Hindlimb muscle (tissue), 1 donor: ENCODE measurements around the gene TNFRSF19. TPM values are rescaled to one million over a fixed set of nuclear protein-coding genes. Genes with fewer than 3 reads are reported as not detected.
"Not testable (repeated sequence)": the region's sequence is repeated elsewhere in the genome, so short reads cannot be mapped to it uniquely, and the experiment has no call there.

Experiments
- DNase-seq: peaks from one replicate; pipeline ENCODE4 v3.0.0-alpha.2; 2013
- polyA plus RNA-seq: library from polyadenylated mRNA; unstranded; fragments of 120-200 nt; gene quantifications from one replicate; pipeline ENCODE4 v1.2.1, GENCODE V29; 2013; ENCODE audit not compliant: insufficient read length

TNFRSF19 gene
- polyA plus RNA-seq, 1 donor: 11.0 TPM

GRCh38 chr13:23656637-23657371, 86.6 kb downstream of the TNFRSF19 start:
- peak; percentile 50 for DNase-seq

- no peak for DNase-seq
Observed at GRCh38 chr13:23658929-23659541, 88.8 kb downstream of the TNFRSF19 start.

GRCh38 chr13:23660249-23660648, 90.0 kb downstream of the TNFRSF19 start:
- DNase-seq: no peak

- no peak for DNase-seq
Observed at GRCh38 chr13:23666582-23666981, 96.4 kb downstream of the TNFRSF19 start.

- DNase-seq: no peak
Observed at GRCh38 chr13:23667750-23668149, 97.5 kb downstream of the TNFRSF19 start.

GRCh38 chr13:23668562-23668961, 98.3 kb downstream of the TNFRSF19 start:
- DNase-seq: no peak

DNA sequence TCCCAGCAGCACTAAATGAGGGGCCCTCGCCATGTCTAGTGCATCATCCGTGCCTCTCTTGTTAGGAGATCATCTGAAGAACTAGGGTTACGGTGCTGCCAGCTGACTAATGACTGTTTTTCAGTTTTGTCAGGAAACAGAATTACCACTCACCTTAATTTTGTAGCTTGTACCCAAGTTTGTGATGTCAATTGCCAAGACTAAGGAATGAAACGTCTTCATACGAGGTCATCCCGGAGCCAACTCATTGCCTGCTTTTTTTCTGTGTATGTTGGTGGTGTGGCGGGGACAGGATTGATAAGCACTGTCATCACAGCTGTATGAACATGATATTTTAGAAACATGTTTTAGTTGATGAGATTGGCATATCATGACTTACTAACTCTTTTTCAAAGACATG, 100.6 kb downstream of the TNFRSF19 start:
- no peak for DNase-seq

DNA sequence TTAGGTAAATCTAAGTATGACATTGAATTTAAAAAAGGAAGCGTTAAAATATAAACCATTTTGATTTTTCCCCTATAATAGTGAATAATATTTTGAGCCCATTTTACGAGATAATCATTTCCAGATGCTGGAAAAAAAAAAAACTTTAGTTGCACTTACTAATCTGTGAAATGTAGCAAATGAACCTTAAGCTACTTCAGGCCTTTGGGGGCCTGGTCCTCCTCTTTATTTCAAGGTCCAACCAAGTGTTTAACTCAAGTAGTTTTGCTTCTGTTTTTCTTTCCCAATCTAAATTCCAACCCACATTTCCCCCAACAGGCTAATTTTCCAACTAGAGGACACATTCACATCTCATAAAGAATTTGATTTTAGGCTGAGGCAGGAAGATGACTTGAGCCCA, 101.2 kb downstream of the TNFRSF19 start:
- DNase-seq: no peak

DNA sequence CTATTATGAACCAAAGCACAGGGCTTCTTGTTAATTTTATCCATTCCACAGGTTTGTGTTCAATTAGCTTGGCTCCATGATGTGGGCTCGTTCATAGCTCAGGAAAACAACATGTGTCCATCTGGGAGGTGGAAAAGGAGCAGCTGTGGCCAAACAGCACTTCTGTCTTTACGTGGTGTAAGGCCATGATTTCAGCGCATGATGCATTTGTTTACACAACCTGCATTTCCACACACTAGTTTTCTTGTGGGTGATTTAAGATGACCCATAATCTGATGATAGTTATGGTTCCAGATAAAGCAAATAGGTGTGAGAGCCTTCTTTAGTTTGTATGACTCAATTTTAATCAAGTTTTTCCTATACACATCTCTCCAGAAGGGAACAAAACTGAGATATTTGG, 101.7 kb downstream of the TNFRSF19 start:
- DNase-seq: no peak

DNA sequence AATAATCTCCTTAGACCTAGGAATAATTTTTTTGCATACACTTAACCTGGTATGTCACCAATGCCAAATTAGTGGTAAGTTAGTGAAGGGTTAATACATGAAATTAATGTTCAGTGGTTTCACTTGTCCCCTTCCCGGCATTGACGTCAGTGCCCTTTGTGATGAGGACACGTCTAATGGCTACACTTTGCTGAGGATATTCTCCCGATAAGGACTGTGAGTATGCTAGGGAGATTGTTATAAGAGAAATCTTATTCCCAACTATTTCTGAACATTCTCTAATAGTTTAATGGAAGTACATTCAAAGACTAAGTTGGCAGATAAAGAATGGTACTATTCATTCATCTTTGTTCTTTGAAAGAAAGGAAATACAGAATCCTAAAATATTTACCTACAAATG, 102.4 kb downstream of the TNFRSF19 start:
- no peak for DNase-seq

DNA sequence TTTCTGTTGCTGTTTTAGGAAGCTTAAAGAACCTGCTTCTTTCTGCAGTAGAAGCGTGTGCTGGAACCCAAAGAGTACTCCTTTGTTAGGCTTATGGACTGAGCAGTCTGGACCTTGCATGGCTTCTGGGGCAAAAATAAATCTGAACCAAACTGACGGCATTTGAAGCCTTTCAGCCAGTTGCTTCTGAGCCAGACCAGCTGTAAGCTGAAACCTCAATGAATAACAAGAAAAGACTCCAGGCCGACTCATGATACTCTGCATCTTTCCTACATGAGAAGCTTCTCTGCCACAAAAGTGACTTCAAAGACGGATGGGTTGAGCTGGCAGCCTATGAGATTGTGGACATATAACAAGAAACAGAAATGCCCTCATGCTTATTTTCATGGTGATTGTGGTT, 103.1 kb downstream of the TNFRSF19 start:
- no peak for DNase-seq

DNA sequence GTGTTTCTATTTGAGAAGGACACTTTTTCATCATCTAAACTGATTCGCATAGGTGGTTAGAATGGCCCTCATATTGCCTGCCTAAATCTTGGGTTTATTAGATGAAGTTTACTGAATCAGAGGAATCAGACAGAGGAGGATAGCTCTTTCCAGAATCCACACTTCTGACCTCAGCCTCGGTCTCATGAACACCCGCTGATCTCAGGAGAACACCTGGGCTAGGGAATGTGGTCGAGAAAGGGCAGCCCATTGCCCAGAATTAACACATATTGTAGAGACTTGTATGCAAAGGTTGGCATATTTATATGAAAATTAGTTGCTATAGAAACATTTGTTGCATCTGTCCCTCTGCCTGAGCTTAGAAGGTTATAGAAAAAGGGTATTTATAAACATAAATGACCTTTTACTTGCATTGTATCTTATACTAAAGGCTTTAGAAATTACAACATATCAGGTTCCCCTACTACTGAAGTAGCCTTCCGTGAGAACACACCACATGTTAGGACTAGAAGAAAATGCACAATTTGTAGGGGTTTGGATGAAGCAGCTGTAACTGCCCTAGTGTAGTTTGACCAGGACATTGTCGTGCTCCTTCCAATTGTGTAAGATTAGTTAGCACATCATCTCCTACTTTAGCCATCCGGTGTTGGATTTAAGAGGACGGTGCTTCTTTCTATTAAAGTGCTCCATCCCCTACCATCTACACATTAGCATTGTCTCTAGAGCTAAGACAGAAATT, 103.8 kb downstream of the TNFRSF19 start:
- no peak for DNase-seq

- DNase-seq: no peak
Observed at GRCh38 chr13:23674795-23675640, 104.8 kb downstream of the TNFRSF19 start.

- DNase-seq: not testable (repeated sequence)
Observed at GRCh38 chr13:23677679-23678288, 107.6 kb downstream of the TNFRSF19 start.

GRCh38 chr13:23678795-23679194, 108.6 kb downstream of the TNFRSF19 start:
- no peak for DNase-seq

DNA sequence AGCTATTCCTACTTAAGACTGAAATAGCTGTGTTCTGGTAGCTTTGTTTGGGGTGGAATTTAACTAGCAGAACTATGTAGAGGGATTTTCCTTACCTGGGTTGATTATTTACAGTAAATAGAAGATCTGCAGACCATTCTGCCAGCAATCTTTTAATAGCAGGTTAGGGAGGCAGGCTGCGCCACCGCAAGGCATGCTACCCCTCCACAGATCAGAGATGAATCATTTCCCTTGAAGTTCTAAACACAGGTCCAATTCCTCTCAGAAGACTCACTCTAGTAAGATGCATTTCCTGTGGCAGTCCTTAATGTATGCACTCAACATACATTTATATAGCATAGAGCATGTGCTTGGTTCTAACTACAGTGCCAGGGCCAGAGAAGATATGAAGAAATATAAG, 109.0 kb downstream of the TNFRSF19 start:
- DNase-seq: no peak

GRCh38 chr13:23680845-23681669, 110.8 kb downstream of the TNFRSF19 start:
- no peak for DNase-seq

GRCh38 chr13:23683084-23683483, 112.9 kb downstream of the TNFRSF19 start:
- DNase-seq: no peak

- DNase-seq: no peak
Observed at GRCh38 chr13:23684647-23685046, 114.4 kb downstream of the TNFRSF19 start.

DNA sequence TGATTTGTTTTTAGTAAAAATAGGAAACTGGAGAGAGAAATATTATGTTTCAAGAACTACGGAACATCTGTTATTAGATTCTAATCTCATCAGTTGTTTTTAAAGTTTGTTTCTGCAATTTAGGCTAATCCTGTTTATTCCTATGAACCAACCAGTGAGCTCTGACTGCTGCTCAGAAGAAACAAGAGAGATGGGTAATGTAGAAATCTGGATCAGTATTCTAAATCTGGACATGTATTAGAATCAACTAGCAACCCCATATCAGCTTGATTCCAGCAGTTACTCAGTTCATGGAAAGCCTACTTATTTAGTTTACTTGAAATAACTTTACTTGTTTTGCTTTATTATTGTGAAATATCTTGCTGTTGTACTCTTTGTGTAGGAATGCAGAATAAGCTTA, 115.2 kb downstream of the TNFRSF19 start:
- no peak for DNase-seq

GRCh38 chr13:23686948-23687347, 116.7 kb downstream of the TNFRSF19 start:
- DNase-seq: no peak
